ENCODE results near the gene GJB4.

- TF ChIP-seq CTCF (IDR thresholded peaks at IDR 0.05) (no peak), POLR2AphosphoS5 (IDR thresholded peaks at IDR 0.05; ENCODE audit: low read depth, low read length) (no peak), USF1 (IDR thresholded peaks at IDR 0.05; ENCODE audit: borderline replicate concordance, low read depth) (no peak), RAD21 (IDR thresholded peaks at IDR 0.05; ENCODE audit: low read length) (no peak), MEF2A (IDR thresholded peaks at IDR 0.05; ENCODE audit: borderline replicate concordance, low read depth) (no peak), NRF1 (IDR thresholded peaks at IDR 0.05; ENCODE audit: low read depth, low read length) (no peak), PBX3 (IDR thresholded peaks at IDR 0.05) (no peak), SIN3A (IDR thresholded peaks at IDR 0.05; ENCODE audit: borderline replicate concordance, low read depth, low read length) (no peak), IRF3 (IDR thresholded peaks at IDR 0.05; ENCODE audit: low read depth, low read length) (no peak), EP300 (IDR thresholded peaks at IDR 0.05; ENCODE audit: borderline replicate concordance in 1 of 2, low read depth in 1 of 2, low read length in 1 of 2) (no peak), TEAD4 (IDR thresholded peaks at IDR 0.05; ENCODE audit: borderline replicate concordance, insufficient read depth) (no peak)
These were observed 37.7 kb upstream of the GJB4 start for GRCh38 chr1:34721646-34722355.
